HepG2 (cell line): Measurements from ENCODE around the gene UACA.

ENCODE experiments used
- ETV6 ChIP-seq: sonication (generic); formaldehyde crosslinking; conservative IDR thresholded peaks from 2 replicates; pipeline ENCODE4 v1.4.0; 2020; ENCODE audit warnings: missing genetic modification reagents
- FOXJ3 ChIP-seq: sonication (generic); formaldehyde crosslinking; IDR thresholded peaks from 2 replicates; pipeline ENCODE4 v1.4.0; 2020; ENCODE audit warnings: missing genetic modification reagents, mild to moderate bottlenecking, borderline replicate concordance
- NCOA2 ChIP-seq: sonication (generic); formaldehyde crosslinking; IDR thresholded peaks from 2 replicates; pipeline ENCODE4 v1.8.0; 2022; ENCODE audit warnings: inconsistent platforms
- RBM39 ChIP-seq: fragments of 200-400 bp; formaldehyde crosslinking; IDR thresholded peaks from one replicate; pipeline ENCODE4 v1.6.1; 2018; ENCODE audit warnings: antibody characterized with exemption, mild to moderate bottlenecking, low read depth, low read length; ENCODE audit not compliant: poor library complexity, severe bottlenecking

GRCh38 chr15:70765504-70766281 lies 2.3 kb upstream of the UACA start:
- TF ChIP-seq RBM39 = no peak
- TF ChIP-seq ETV6 = no peak
- no peak for TF ChIP-seq NCOA2 (CRISPR knock-in tag)
- no peak for TF ChIP-seq FOXJ3 (CRISPR knock-in tag)
